IPS-NIHi7 (cell line): ENCODE measurements around the gene CALML6.

Experiments used
- DNase-seq: peaks from one replicate; pipeline ENCODE4 v3.0.0; 2012; ENCODE audit warnings: mixed read lengths; ENCODE audit errors: extremely low spot score

The CALML6 gene

GRCh38 chr1:1911350-1912041 is 3.6 kb upstream of the CALML6 start:
- DNase-seq: no peak

DNA sequence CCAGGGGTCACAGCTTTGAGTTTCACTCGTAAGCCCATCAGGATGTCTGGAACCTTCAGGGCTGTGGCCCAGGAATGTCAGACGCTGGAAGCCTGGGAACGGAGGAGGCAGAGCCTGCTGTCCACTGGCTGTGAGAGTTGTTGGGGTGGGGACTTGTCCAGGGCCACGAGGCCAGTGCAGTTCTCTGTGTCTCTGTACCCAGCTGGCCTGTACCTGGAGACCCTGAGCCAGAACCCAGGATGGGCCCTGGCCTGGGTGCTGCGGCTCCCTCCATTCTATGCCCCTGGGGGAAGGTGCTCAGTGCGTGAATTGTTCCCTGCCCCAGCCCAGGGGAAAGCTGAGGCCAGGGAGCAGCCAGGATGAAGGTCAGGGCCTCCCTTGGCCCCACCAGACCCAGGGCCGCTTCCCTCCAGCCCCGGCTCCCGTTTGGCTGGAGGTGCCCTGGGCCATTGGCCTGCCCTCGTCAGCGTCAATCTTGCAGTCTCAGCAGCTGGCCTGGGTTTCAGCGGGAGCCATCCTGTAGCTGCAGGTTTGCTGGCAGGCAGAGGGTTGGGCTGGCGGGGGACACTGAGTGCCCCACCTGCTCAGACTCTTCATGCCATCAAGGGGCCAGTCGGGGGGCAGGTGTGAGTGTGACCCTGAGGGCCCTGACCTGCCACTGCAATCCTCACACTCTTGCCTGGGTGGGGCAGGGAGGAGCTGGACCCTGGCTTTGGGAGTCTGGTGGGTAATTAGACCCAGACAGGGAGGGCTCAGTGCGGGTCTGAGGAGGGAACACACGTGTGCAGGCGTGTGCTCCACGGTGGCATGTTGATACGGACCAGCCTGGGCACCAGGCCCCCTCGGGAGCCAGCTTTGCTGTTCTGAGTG is 724 bp upstream of the CALML6 start:
- no peak for DNase-seq

- no peak for DNase-seq
Measured at GRCh38 chr1:1915911-1916840, 1.1 kb downstream of the CALML6 start.

GRCh38 chr1:1916851-1917251 is 1.8 kb downstream of the CALML6 start:
- DNase-seq: no peak

GRCh38 chr1:1917304-1917976 is 2.4 kb downstream of the CALML6 start:
- DNase-seq: no peak

GRCh38 chr1:1917995-1918900 is 3.2 kb downstream of the CALML6 start:
- DNase-seq: no peak

DNA sequence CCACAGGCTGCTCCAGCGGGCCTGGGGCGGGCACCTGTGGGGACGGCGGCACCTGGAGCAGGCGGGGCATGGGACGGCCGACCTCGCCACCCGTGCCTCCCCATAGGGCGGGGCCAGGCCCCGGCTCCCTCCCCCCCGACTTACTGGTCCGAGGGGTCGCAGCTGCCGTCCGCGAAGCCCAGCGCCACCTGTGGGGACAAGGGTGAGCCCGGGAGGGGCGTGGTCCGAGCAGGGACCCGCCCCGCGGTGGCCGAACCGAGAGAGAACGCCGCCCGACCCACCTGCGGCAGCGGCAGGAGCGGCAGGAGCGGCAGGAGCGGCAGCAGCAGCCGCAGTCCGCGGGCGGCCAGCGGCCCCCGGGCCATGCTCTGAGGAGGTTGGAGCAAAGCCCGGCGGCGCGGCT is 3.8 kb downstream of the CALML6 start, which contains the start of gene TMEM52:
TMEM52 (minus strand) TSS at position 379 of the 403 bp plus-strand sequence; CDS start at position 365, 14 bp downstream.
- peak; percentile 81 for DNase-seq

DNA sequence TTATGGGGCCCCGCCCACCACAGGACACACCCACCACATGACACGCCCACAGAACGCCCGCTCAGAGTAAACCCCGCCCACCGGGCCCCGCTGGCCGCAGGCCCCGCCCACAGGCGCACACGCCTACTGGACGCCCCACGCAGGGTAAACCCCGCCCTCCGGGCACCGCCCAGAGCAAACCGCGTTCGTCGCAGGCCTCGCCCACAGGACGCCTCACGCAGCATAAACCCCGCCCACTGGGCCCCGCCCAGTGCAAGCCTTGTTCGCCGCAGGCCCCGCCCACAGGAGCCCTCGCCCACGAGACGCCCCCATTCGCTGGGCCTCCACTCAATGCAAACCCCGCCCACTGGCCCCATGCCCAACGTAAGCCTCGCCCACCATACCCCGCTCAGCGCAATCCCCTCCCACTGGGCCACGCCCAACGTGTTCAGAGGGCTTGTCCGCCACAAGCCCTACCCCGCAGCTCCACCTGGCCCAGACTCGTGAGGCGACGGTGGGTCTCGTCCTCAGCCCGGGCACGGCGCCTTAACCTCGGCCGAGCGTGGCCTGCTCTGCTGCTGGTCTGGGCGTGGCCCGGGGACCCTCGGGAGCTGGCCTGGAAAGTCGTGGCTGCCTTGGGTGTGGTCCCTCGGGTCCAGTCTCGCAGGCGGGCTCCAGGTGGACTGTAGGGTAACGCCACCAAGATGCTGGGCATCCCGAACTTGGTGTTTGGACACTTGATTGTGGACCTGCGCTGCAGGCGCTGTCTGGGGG is 4.4 kb downstream of the CALML6 start:
- peak; percentile 100 for DNase-seq

DNA sequence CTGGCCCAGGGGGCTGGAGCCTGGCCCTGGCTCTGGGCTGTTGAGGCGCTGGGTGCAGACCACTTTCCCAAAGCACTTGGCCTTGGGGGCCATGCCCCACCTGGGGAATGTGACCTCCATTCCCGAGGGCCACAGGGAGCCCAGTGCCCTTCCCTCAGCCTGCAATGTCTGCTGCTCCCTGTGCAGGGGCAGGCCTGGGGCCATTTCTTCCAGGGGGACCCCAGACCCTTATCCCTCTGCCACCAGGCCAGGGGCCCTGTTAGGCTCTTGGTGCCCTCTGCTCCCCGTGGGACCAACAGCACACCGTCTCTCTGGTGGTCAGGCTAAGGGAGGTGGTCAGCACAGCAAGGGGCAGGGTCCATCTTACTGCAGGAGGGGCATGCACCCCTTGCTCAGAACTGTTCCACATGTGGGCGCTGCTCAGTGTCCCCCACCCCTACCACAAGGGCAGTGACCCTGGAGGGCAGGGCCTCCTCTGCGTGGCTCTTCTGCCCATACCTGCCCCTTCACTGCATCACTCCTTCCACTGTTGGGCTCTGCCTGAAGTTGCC is 5.1 kb downstream of the CALML6 start:
- no peak for DNase-seq

DNA sequence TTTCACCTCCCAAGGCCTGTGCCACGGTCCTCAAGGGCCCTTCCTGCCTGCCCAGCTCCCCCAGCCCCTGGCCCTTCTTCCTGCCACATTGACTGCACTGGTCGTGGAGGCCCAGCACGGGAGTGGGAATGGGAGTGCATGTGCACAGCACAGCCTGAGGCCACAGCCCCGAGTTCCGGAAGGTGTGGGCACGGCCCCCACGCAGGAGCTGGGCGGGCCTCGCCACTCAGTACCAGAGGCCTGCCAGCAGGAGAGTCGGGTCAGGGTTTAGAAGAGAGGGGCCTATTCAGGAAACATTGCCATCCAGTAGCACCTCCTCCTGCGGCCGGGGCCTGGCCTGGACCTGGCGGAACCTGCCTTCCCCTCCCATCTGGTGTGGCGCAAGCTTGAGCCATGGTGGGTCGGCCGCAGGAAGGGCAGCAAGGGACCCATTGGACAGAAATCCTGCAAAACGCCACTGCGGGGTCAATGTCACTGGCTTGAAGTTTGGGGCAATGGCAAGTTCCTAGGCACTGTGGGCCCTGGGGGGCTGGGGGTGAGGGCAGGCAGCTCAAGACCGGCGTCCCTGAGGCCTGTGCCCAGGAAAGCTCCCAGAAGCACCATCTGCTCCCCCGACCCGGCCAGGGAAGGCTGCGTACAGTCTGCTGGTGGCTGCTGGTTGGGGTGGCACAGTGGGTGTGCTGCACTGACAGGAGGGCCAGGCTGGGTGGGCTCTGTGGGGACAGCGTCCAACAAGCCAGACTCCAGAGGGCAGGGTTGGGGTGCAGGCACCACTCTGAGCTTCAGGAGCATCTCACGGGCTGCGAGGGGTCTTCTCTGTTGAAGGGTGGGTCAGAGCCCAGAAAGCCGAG is 5.8 kb downstream of the CALML6 start:
- no peak for DNase-seq

GRCh38 chr1:1921459-1921862 is 6.4 kb downstream of the CALML6 start:
- DNase-seq: no peak

- no peak for DNase-seq
Measured at GRCh38 chr1:1921901-1922701, 7.0 kb downstream of the CALML6 start.

GRCh38 chr1:1922702-1922955 is 7.6 kb downstream of the CALML6 start:
- no peak for DNase-seq

- DNase-seq: no peak
Measured at GRCh38 chr1:1922956-1923833, 8.1 kb downstream of the CALML6 start.

- no peak for DNase-seq
Measured at GRCh38 chr1:1924386-1924785, 9.3 kb downstream of the CALML6 start.

- no peak for DNase-seq
Measured at GRCh38 chr1:1924849-1925248, 9.8 kb downstream of the CALML6 start.
